Left lung (tissue), 10 donors: ENCODE data around the gene ZBTB47. TPM values are rescaled to one million over a fixed set of nuclear protein-coding genes. Genes with fewer than 3 reads are reported as not detected.

Source experiments
- ATAC-seq: fragments of 200-7000 bp; cut with Tn5 transposase; one replicate; pipeline ENCODE4 v1.9.1; 2020; ENCODE audit warnings: moderate library complexity
- DNase-seq, 4 donors: peaks; one replicate each; pipeline ENCODE4 v3.0.0-alpha.2; 2013 to 2020
- H3K27ac ChIP-seq, 2 donors: fragments of 200-600 bp; sonication (generic) in 1 of 2; one replicate each; pipeline versions ENCODE4 v1.5.0 to v1.8.0; 2020 to 2021
- H3K27me3 ChIP-seq, 2 donors: fragments of 200-600 bp; sonication (generic) in 1 of 2; one replicate each; pipeline versions ENCODE4 v1.5.0 to v1.8.0; 2020 to 2021
- H3K36me3 ChIP-seq, 2 donors: fragments of 200-600 bp; sonication (generic) in 1 of 2; one replicate each; pipeline versions ENCODE4 v1.5.0 to v1.8.0; 2020 to 2021
- H3K4me1 ChIP-seq, 2 donors: fragments of 200-600 bp; one replicate each; pipeline ENCODE4 v1.8.0; 2021
- H3K4me3 ChIP-seq, 2 donors: fragments of 200-600 bp; sonication (generic) in 1 of 2; one replicate each; pipeline versions ENCODE4 v1.5.0 to v1.8.0; 2020 to 2021; ENCODE audit warnings: mild to moderate bottlenecking in 1 of 2
- H3K9me3 ChIP-seq, 2 donors: fragments of 200-600 bp; sonication (generic) in 1 of 2; one replicate each; pipeline versions ENCODE4 v1.5.0 to v1.8.0; 2020 to 2021
- intact Hi-C, 2 donors: fragments of 100-400 bp; cut with DNase I; formaldehyde crosslinking; loops; one replicate each; pipeline versions ENCODE4 v1.11.2 to v1.14.2; 2022
- polyA plus RNA-seq, 6 donors: library from polyadenylated mRNA; unstranded; fragments of 120-200 nt; gene quantifications; one replicate each; pipeline ENCODE4 v1.2.1, GENCODE V29; 2013; ENCODE audit not compliant: insufficient read length in 6 of 6
- total RNA-seq, 2 donors: library from RNA; stranded (reverse); fragmentation: NEBNext Ultra II Directional; extraction: Animal tissue kit (Norgen Biotek cat#: 25700); gene quantifications; one replicate each; pipeline ENCODE4 v1.2.1, GENCODE V29; 2021
- TF ChIP-seq, protein P1 (sequence below), 2 donors: fragments of 200-600 bp; sonication (generic) in 1 of 2; IDR thresholded peaks; one replicate each; pipeline versions ENCODE4 v1.5.0 to v1.8.0; 2021; ENCODE audit warnings: antibody characterized with exemption in 2 of 2
- donor health status: DM: no; HTN: yes; CAD: no.
- donor health status: DM: no; HTN: no; CAD: no.

The ZBTB47 gene
- total and polyA plus RNA-seq, 8 donors = 10.4 to 34.9 (median 15.1) TPM

DNA sequence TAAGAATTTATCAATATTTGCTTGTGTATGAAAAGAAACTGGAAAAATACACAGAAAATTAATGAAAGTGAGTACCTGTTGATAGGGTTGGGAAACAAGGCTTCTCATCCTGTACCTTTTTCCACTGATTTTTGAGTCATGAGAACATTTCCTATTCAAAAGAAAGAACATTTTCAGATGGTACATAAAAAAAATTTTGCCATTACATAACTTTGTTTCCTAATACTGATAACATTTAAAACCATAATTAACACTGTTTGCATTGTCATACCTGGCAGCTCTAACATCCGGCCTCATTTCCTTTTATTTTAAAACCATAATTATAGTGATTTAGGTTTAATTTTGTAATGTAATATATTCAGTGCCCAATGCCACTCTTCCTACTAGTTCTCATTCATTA, 41.3 kb upstream of the ZBTB47 start:
- ATAC-seq (no peak), DNase-seq (no peak)
- intact Hi-C loops = no loop called here
- H3K4me3 ChIP-seq = no peak overlapping the region
- no peaks in the 10 kb centered on the region for H3K9me3 ChIP-seq
- H3K36me3 ChIP-seq = peaks cover 0 to 16% of the 10 kb centered on the region in 2 donors
- TF ChIP-seq, protein P1, sequence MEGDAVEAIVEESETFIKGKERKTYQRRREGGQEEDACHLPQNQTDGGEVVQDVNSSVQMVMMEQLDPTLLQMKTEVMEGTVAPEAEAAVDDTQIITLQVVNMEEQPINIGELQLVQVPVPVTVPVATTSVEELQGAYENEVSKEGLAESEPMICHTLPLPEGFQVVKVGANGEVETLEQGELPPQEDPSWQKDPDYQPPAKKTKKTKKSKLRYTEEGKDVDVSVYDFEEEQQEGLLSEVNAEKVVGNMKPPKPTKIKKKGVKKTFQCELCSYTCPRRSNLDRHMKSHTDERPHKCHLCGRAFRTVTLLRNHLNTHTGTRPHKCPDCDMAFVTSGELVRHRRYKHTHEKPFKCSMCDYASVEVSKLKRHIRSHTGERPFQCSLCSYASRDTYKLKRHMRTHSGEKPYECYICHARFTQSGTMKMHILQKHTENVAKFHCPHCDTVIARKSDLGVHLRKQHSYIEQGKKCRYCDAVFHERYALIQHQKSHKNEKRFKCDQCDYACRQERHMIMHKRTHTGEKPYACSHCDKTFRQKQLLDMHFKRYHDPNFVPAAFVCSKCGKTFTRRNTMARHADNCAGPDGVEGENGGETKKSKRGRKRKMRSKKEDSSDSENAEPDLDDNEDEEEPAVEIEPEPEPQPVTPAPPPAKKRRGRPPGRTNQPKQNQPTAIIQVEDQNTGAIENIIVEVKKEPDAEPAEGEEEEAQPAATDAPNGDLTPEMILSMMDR (IDR thresholded peaks at IDR 0.05) = no peak
- H3K4me1 ChIP-seq = peaks cover 3 to 37% of the 10 kb centered on the region in 2 donors
- no peaks in the 10 kb centered on the region for H3K27me3 ChIP-seq
- no peak overlapping the region for H3K27ac ChIP-seq

DNA sequence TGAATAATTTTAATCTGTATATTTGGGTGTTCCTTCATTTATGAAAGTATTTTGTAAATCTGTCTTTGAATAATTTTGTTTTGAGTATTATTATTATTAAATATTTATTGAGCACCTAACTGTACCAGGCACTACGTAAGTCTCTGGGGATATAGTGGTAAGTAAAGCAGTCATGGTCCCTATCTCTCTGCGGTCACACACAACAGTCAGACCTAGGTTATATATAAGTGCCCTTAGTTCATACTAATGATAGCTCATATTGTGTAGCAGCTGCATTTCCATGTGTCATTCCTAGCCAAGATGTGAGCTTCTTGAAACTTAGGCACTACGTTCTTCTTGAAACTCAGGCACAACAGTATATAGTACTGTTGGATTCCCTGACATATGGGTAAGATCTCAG, 40.6 kb upstream of the ZBTB47 start:
- DNase-seq = no peak
- TF ChIP-seq, protein P1 (IDR thresholded peaks at IDR 0.05) = no peak
- Histone ChIP-seq H3K36me3 (peaks cover 0 to 18% of the 10 kb centered on the region in 2 donors), H3K27ac (no peak overlapping the region), H3K27me3 (no peaks in the 10 kb centered on the region), H3K4me3 (no peak overlapping the region), H3K4me1 (peaks cover 3 to 37% of the 10 kb centered on the region in 2 donors), H3K9me3 (no peaks in the 10 kb centered on the region)
- no peak for ATAC-seq
- intact Hi-C loops = no loop called here

DNA sequence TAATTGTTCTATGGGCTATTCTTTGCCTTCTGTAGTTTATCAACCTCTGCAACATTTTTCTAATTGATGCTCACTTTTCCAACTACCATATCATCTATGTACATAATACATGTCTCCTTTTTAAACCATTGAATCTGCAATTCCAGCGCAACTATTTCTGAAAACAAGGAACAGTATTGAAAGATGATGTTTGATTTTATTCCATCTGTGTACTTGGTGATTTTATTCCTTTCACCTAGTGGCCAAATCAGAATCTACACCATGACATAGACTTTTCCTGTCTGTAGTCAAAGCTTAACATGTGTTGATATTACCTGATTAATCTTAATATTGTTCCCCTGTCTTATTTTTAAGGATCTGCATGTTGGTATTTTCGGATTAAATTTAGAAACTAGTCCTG, 40.0 kb upstream of the ZBTB47 start:
- intact Hi-C loops = no loop called here
- TF ChIP-seq, protein P1 (IDR thresholded peaks at IDR 0.05) = peak; percentile 33 to 50
- Histone ChIP-seq H3K36me3 (peaks cover 0 to 18% of the 10 kb centered on the region in 2 donors), H3K27me3 (no peaks in the 10 kb centered on the region), H3K9me3 (no peaks in the 10 kb centered on the region), H3K27ac (no peak overlapping the region), H3K4me3 (no peak overlapping the region), H3K4me1 (peaks cover 3 to 37% of the 10 kb centered on the region in 2 donors)
- DNase-seq = no peak
- ATAC-seq = no peak

DNA sequence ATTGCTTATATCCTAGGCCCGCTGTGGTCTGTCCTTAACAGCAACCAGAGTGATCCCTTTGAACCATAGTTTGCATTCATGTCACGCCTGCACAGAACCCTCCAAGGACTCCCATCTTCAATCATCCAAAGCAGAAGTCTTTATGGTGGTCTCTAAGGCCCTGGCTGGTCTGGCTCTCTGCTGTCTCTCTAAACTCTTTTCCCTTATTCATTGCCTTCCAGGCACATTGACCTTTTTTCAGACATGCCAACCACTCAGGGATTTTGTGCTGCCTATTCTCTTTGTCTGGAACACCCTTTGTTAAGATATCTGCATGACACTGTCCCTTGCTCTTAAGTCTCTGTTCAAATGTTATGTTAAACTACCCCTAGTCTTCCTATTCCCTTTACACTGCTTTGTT, 21.9 kb upstream of the ZBTB47 start:
- Histone ChIP-seq H3K4me3 (no peak overlapping the region), H3K36me3 (peaks cover 0 to 81% of the 10 kb centered on the region in 2 donors), H3K9me3 (no peaks in the 10 kb centered on the region), H3K27me3 (no peaks in the 10 kb centered on the region), H3K4me1 (no peaks in the 10 kb centered on the region), H3K27ac (no peak overlapping the region)
- DNase-seq (no peak), ATAC-seq (no peak)
- intact Hi-C loops = no loop called here
- TF ChIP-seq, protein P1 (IDR thresholded peaks at IDR 0.05) = no peak

DNA sequence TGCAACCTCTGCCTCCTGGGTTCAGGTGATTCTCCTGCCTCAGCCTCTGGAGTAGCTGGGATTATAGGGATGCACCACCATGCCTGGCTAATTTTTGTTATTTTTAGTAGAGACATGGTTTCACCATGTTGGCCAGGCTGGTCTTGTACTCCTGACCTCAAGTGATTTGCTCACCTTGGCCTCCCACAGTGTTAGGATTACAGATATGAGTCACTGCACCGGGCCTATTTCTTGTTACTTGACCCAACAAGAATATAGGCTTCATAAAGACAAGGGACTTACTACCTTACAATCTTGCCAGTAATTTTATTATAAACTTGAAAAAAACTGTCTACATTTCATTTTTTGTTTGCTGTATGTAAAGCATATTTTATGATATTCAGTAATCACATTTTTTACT, 21.4 kb upstream of the ZBTB47 start:
- Histone ChIP-seq H3K4me1 (no peaks in the 10 kb centered on the region), H3K4me3 (no peak overlapping the region), H3K9me3 (no peaks in the 10 kb centered on the region), H3K27me3 (no peaks in the 10 kb centered on the region), H3K36me3 (peaks cover 0 to 86% of the 10 kb centered on the region in 2 donors), H3K27ac (no peak overlapping the region)
- ATAC-seq = no peak
- TF ChIP-seq, protein P1 (IDR thresholded peaks at IDR 0.05) = no peak
- DNase-seq = no peak
- intact Hi-C loops = no loop called here
